Measurements from ENCODE around the gene RTP1. TPM values are rescaled to one million over a fixed set of nuclear protein-coding genes. Genes with fewer than 3 reads are reported as not detected.

RTP1 gene
- total RNA-seq, 2 experiments from 2014 or later, result not detected

GRCh38 chr3:187205683-187206082, 8.4 kb downstream of the RTP1 start:
- H3K36me3 ChIP-seq (ENCODE audit: insufficient read depth, low read length), result no peaks in the 10 kb centered on the region
- no peaks in the 10 kb centered on the region for H3K4me1 ChIP-seq (ENCODE audit: insufficient read depth, low read length)
- H3K4me3 ChIP-seq (ENCODE audit: low read length), result no peak overlapping the region
- no peak overlapping the region for H3K4me3 Mint-ChIP-seq
- peaks cover 0 to 3% of the 10 kb centered on the region in 2 experiments for H3K9me3 ChIP-seq (ENCODE audit: control insufficient read depth in 1 of 2, insufficient read depth in 1 of 2, low read length in 2 of 2)
- ATAC-seq (ENCODE audit: poor library complexity) (no peak), DNase-seq (no peak)
- ChIA-PET POLR2A (no interaction called here), CTCF (no interaction called here)
- H3K36me3 Mint-ChIP-seq (ENCODE audit: low read depth), result no peaks in the 10 kb centered on the region
- TF ChIP-seq CTCF (IDR thresholded peaks at IDR 0.05), result no peak
- no peaks in the 10 kb centered on the region for H3K27me3 ChIP-seq (ENCODE audit: control insufficient read depth in 1 of 2, insufficient read depth in 2 of 2, low read length in 2 of 2)
- no peak overlapping the region for H3K27ac Mint-ChIP-seq
- intact Hi-C loops (cut with DNase I, micrococcal nuclease), result no loop called here
- no peak overlapping the region for H3K27ac ChIP-seq (ENCODE audit: low read depth in 1 of 2, low read length in 2 of 2)
- H3K27me3 Mint-ChIP-seq, result peaks cover 8% of the 10 kb centered on the region
- no peaks in the 10 kb centered on the region for H3K4me1 Mint-ChIP-seq (ENCODE audit: low read depth)
- no peaks in the 10 kb centered on the region for H3K9me3 Mint-ChIP-seq

- no peaks in the 10 kb centered on the region for H3K36me3 ChIP-seq (ENCODE audit: insufficient read depth, low read length)
- Mint-ChIP-seq H3K4me1 (ENCODE audit: low read depth) (no peaks in the 10 kb centered on the region), H3K4me3 (no peak overlapping the region), H3K27ac (no peak overlapping the region), H3K27me3 (peaks cover 8% of the 10 kb centered on the region), H3K36me3 (ENCODE audit: low read depth) (no peaks in the 10 kb centered on the region), H3K9me3 (no peaks in the 10 kb centered on the region)
- ChIA-PET CTCF (no interaction called here), POLR2A (no interaction called here)
- ATAC-seq (ENCODE audit: poor library complexity), result no peak
- H3K27ac ChIP-seq (ENCODE audit: low read depth in 1 of 2, low read length in 2 of 2), result no peak overlapping the region
- intact Hi-C loops (cut with DNase I, micrococcal nuclease), result no loop called here
- no peaks in the 10 kb centered on the region for H3K27me3 ChIP-seq (ENCODE audit: control insufficient read depth in 1 of 2, insufficient read depth in 2 of 2, low read length in 2 of 2)
- no peak overlapping the region for H3K4me3 ChIP-seq (ENCODE audit: low read length)
- no peak for DNase-seq
- no peak for TF ChIP-seq CTCF (IDR thresholded peaks at IDR 0.05)
- no peaks in the 10 kb centered on the region for H3K4me1 ChIP-seq (ENCODE audit: insufficient read depth, low read length)
- H3K9me3 ChIP-seq (ENCODE audit: control insufficient read depth in 1 of 2, insufficient read depth in 1 of 2, low read length in 2 of 2), result peaks cover 0 to 3% of the 10 kb centered on the region in 2 experiments
Measured at GRCh38 chr3:187207062-187207461, 9.8 kb downstream of the RTP1 start.

DNA sequence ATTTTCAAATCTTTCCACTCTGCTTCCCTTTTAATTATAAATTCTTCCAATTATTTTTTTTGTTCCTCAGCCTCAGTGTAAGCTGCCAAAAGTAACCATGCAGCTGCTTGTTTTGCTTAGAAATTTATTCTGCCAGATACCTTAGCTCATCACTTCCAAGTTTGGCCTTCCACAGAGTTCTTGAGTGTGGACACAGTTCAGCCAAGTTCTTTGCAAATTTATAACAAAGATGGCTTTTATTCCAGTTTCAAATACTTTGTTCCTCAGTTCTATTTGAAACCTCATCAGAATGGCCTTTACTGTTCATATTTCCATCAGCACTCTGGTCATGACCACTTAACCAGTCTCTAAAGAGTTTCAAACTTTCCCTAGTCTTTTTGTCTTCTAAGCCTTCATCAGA, 10.3 kb downstream of the RTP1 start:
- Histone ChIP-seq H3K9me3 (ENCODE audit: control insufficient read depth in 1 of 2, insufficient read depth in 1 of 2, low read length in 2 of 2) (peaks cover 0 to 3% of the 10 kb centered on the region in 2 experiments), H3K4me3 (ENCODE audit: low read length) (no peak overlapping the region), H3K27ac (ENCODE audit: low read depth in 1 of 2, low read length in 2 of 2) (no peak overlapping the region), H3K36me3 (ENCODE audit: insufficient read depth, low read length) (no peaks in the 10 kb centered on the region), H3K27me3 (ENCODE audit: control insufficient read depth in 1 of 2, insufficient read depth in 2 of 2, low read length in 2 of 2) (no peaks in the 10 kb centered on the region), H3K4me1 (ENCODE audit: insufficient read depth, low read length) (no peaks in the 10 kb centered on the region)
- Mint-ChIP-seq H3K36me3 (ENCODE audit: low read depth) (no peaks in the 10 kb centered on the region), H3K27me3 (peaks cover 8% of the 10 kb centered on the region), H3K27ac (no peak overlapping the region), H3K4me1 (ENCODE audit: low read depth) (no peaks in the 10 kb centered on the region), H3K4me3 (no peak overlapping the region), H3K9me3 (no peaks in the 10 kb centered on the region)
- ChIA-PET CTCF (no interaction called here), POLR2A (no interaction called here)
- ATAC-seq (ENCODE audit: poor library complexity) (no peak), DNase-seq (no peak)
- TF ChIP-seq CTCF (IDR thresholded peaks at IDR 0.05), result no peak
- intact Hi-C loops (cut with DNase I, micrococcal nuclease), result no loop called here

All from CD4-positive, alpha-beta T cell (primary cell).